GM19193 (cell line): Measurements from ENCODE around the gene YBEY.

ENCODE experiments used
- POLR2A ChIP-seq: IDR thresholded peaks from 4 replicates; pipeline ENCODE4 v1.6.1; 2011; ENCODE audit not compliant: insufficient read depth, insufficient read length; ENCODE audit errors: extremely low read depth

Gene YBEY

GRCh38 chr21:46255758-46256337 lies 30.3 kb upstream of the YBEY start:
- TF ChIP-seq POLR2A: no peak

- TF ChIP-seq POLR2A: no peak
Observed at GRCh38 chr21:46256501-46256994, 29.6 kb upstream of the YBEY start.

GRCh38 chr21:46264046-46264689 lies 22.0 kb upstream of the YBEY start:
- no peak for TF ChIP-seq POLR2A

GRCh38 chr21:46264690-46265144 lies 21.4 kb upstream of the YBEY start:
- no peak for TF ChIP-seq POLR2A

- TF ChIP-seq POLR2A: no peak
Observed at GRCh38 chr21:46265736-46266525, 20.2 kb upstream of the YBEY start.

- no peak for TF ChIP-seq POLR2A
Observed at GRCh38 chr21:46266946-46267345, 19.2 kb upstream of the YBEY start.

GRCh38 chr21:46268371-46268770 lies 17.8 kb upstream of the YBEY start:
- no peak for TF ChIP-seq POLR2A

GRCh38 chr21:46269466-46269865 lies 16.7 kb upstream of the YBEY start:
- no peak for TF ChIP-seq POLR2A

GRCh38 chr21:46273341-46273740 lies 12.8 kb upstream of the YBEY start:
- TF ChIP-seq POLR2A: no peak

GRCh38 chr21:46274797-46275390 lies 11.2 kb upstream of the YBEY start:
- no peak for TF ChIP-seq POLR2A

- TF ChIP-seq POLR2A: no peak
Observed at GRCh38 chr21:46284077-46284644, 2.0 kb upstream of the YBEY start.

GRCh38 chr21:46284733-46285132 lies 1.4 kb upstream of the YBEY start:
- TF ChIP-seq POLR2A: no peak

- no peak for TF ChIP-seq POLR2A
Observed at GRCh38 chr21:46285206-46285661, 908 bp upstream of the YBEY start, which contains the start of gene MCM3AP. Gene MCM3AP, minus strand, starts transcription at chr21:46285611. Its CDS starts 325 bp downstream, at chr21:46285286.

- TF ChIP-seq POLR2A: no peak
Observed at GRCh38 chr21:46286648-46287002, 483 bp downstream of the YBEY start.

GRCh38 chr21:46287541-46287940 lies 1.4 kb downstream of the YBEY start:
- no peak for TF ChIP-seq POLR2A
